MG63 (cell line): Measurements from ENCODE around the gene CEP57. TPM values are rescaled to one million over a fixed set of nuclear protein-coding genes. Genes with fewer than 3 reads are reported as not detected.

Source experiments
- total RNA-seq: library from RNA; depleted of rRNA; stranded (reverse); fragments of >200 nt; shearing (Covaris generic); gene quantifications from 2 replicates; pipeline ENCODE4 v1.2.3, GENCODE V29; 2014; ENCODE audit warnings: low replicate concordance; rRNA removed

CEP57 gene
- total RNA-seq, 1 experiment from 2014 or later, result 28.2 TPM

Other genes starting within 250 kb of the CEP57 start
- 16.4 and 16.6 TPM in 2 replicates for gene FAM76B, start 716 bp upstream of the CEP57 start, total RNA-seq
- gene MTMR2, start 133.6 kb downstream of the CEP57 start, total RNA-seq, result 14.4 and 22.4 TPM in 2 replicates